ENCODE results near the gene ECEL1.

Gene ECEL1

DNA sequence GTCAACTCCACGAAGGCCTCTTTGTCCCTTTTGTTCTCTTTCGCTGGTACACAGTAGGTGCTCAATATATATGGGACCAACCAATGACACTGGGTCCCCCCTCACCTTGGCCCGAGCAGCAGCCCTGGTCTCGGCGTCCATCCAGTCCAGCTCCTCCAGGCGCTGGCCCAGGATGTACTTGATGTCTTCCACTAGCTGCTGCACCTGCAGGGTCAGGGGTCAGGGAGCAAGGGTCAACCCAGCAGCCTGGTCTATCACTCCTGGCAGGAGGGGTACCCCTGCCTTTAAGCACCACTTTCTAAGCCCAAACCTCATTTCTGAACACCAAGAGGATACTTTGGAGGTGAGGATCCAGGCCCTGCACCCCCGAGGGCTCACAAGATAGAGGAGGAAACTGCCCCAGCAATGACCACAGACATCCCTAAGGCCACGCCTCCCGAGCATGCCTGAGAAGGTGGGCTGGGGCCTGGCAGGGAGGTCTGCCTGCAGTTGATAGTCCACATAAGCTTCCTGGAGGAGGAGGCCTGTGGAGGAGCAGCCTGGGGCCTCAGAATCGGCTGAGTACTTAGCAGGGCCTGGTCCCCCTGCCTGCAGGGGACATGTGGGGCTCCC, 4.2 kb downstream of the ECEL1 start:
- no peak for DNase-seq

DNA sequence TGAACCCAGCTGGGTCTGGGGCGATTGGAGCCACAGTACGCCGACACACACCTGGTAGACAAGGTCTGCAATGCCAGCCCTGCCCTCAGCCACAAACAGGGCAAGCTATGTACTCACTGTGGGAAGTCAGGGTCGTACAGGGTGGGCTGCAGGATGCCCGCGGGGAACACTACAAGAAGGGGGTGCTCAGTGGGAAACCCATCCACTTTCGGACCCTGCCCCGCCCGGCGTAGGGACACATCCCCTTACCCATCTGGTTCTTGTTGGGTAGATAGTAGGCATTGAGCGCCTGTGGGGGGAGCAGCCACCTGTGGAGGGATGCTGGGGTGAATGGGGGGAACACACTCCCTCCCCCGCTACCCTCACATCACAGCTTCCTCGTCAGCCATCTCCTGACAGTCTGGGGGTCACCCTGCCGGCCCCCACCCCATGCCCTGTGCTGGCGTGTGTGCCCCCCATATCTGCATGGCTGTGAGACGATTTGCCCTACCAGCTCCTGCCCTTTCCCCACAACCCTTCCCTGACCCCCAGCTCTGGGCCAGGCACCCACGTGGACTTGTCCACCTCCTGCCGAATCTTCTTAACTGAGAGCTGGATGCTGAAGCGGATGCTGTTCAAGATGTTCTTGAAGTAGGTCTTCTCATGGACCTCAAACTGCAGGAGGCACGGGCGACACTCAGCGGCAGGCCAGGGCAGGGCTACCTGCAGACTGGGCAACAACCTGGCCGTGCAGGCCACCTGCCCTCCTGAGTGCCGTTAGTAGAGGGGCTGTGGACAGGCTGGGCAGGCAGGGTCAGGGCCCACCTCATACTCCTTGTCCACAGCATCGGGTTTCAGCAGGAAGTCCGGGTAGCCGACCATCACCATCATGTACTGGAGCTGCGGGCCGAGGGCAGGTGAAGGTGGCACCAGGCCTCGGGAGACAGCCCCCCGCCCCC, 5.1 kb downstream of the ECEL1 start:
- DNase-seq = no peak

GRCh38 chr2:232481322-232482140, 6.1 kb downstream of the ECEL1 start:
- DNase-seq = no peak

- no peak for DNase-seq
Measured at GRCh38 chr2:232480201-232481190, 7.1 kb downstream of the ECEL1 start.

DNA sequence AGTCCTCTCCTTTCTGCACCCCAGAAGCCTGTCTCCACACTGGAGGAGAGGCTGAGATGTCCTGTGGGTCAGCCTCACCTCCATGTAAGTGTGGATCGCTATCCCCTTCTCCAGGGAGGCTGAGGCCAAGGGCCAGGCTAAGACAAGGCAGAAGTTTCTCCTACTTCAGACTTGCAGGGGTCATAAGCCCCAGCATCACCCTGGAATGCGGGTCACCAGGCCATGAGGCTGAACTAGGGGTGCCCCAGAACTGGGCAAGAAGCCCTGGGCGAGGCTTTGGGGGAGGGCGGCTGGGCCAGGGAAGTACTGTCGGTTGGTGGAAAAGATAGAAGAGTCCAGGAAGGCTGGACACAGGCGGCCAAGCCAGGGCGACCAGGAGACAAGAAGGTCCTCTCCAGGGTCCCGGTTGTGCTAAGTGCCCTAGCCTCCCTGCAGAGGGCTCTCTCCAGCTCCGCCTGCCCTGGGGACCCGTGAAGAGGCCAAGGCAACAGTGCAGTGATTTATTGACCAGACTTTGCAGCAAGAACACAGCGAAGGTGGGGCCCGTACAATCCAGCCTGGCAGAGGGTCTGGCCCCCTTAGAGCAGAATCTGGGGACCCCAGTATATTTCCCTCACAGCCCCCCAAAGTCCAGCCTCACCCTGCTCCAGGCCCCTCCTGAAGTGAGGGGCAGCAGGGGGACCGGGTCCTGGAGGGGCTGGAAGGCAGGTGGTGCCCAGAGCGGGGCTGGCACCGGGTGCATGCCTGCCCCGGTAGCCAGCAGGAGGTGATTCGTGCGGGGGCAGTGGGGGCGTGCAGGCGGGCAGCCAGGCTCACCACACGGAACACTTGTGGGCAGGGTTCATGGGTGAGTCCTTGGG, 8.1 kb downstream of the ECEL1 start:
- DNase-seq = no peak

DNA sequence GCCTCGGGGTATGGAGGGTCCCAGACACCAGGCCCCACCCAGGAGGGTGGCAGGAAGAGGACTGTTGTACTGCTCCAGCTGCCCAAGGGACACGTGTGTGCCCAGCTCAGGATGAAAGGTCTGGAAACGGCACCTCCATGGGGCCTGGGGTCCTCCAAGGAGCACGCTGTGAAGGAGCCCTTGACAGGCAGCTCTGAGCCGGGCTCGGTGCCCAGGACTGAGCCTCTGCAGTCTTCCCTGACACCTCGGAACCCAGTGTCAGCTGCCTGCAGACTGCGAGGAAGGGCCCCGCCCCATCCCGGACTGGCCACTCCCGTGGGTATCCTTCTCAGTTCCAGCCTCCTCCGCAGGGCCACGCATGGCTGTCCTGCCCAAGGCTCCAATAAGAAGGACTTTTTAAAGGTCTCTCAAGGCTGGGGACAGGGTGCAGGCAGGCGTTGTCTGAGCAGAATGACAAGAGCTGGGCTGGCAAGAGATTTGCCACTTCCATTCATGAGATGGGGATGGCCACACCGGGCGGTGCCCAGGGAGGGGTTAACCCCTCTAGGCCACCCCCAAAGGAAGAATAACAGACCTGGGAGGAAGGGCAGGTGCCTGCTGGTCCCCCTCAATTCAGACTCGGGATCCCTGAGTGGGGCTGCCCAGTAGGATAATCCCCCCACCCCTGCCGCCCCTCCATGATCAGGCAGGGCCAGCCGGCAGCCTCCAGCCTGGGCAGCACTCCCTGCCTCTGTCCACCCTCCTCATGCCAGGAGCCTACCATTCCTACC, 8.9 kb downstream of the ECEL1 start:
- DNase-seq = no peak

- no peak for DNase-seq
Measured at GRCh38 chr2:232477751-232478510, 9.7 kb downstream of the ECEL1 start.

DNA sequence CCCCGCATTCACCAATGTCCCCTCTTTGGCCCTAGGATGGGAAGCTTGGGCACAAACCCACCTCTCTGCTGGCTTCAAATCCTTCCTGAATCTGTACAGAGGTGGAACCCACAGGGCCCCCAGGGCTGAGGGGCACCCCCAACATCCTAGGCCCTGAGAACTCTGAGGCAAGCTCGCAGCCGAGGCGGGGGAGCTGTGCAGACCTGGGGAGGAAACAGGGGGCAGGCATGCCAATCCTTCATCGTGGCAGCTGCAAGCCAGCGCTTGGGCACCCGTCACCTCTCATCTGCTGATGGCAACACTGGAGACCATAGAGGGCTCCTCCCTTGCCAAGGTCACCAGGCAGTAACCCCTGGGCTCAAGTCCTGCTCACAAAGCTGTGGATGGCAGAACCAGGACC, 10.8 kb downstream of the ECEL1 start:
- no peak for DNase-seq

DNA sequence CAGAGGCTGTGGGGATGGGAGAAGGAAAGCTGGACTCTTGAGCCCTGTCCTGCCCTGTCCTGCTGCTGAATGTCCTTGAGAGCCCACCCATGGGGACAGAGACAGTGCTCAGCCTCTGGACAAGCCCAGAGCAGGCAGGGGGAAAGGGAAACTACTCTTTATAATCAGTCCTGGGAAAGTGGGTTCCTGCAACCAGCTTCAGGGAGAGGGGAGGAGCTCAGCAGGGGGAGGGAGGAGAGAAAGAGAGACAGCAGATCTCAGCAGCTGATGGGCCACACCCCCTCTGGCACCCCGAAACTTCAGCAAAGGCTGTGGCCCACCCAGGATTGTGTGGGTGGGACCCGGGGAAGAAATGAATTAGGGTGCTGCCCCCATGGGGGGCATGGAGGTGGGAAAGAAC, 11.6 kb downstream of the ECEL1 start:
- DNase-seq = no peak

GRCh38 chr2:232473467-232473890, 14.2 kb downstream of the ECEL1 start:
- DNase-seq = peak; percentile 91

- DNase-seq = no peak
Measured at GRCh38 chr2:232466221-232466620, 21.4 kb downstream of the ECEL1 start.

- no peak for DNase-seq
Measured at GRCh38 chr2:232465061-232465460, 22.6 kb downstream of the ECEL1 start.

GRCh38 chr2:232464544-232464885, 23.1 kb downstream of the ECEL1 start:
- no peak for DNase-seq

DNA sequence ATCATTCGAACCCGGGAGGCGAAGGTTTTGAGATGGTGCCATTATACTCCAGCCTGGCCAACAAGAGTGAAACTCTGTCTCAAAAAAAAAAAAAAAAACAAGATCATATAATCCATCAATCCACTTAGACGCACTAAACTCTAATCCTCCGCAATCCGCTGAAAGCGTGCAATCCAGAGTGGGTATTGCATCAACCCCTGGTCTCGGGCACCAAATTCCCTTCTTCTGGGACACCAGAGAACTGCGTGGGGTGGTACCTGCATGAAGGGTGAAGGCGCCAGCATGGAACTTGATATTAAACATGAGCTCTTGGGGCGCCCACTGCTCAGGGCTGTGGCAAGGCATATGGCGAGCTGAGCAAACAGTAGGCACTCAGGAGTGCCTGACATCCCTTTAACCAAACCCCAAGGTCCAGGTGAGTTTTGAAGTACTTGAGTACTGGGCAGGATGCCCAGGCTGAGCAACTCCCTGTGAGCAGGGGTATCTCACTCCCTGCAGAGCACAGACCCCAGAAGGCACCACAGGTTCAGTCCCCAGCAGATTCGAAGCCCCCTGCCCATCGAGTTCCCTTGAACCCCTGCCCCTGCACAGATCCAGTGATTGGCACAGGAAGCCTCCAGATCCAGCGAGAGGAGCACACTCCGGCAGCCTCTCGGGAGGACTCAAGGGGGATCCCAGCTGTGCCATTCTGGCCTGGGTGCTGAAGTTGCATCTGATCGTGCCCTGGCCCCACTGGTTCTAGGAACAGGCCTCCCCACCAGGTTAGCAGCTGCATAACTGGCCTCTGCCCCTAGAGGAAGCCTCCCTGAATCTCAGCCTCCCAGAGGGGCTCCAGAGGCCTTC, 23.7 kb downstream of the ECEL1 start:
- no peak for DNase-seq

GRCh38 chr2:232460171-232460570, 27.5 kb downstream of the ECEL1 start:
- DNase-seq = no peak

- DNase-seq = no peak
Measured at GRCh38 chr2:232459419-232460035, 28.1 kb downstream of the ECEL1 start.

- no peak for DNase-seq
Measured at GRCh38 chr2:232458661-232459418, 28.8 kb downstream of the ECEL1 start.

All from SHP77 treated with DMSO at 0.1 percent for 48 hours (cell line).